ENCODE data around the gene MUC6.

MUC6 gene

GRCh38 chr11:1072116-1072820 is 35.8 kb upstream of the MUC6 start:
- DNase-seq (ENCODE audit: low read depth): no peak

- no peak for DNase-seq (ENCODE audit: low read depth)
Observed at GRCh38 chr11:1071571-1072115, 35.1 kb upstream of the MUC6 start.

- no peak for DNase-seq (ENCODE audit: low read depth)
Observed at GRCh38 chr11:1070594-1071462, 34.3 kb upstream of the MUC6 start.

GRCh38 chr11:1069740-1070139 is 33.2 kb upstream of the MUC6 start:
- no peak for DNase-seq (ENCODE audit: low read depth)

- no peak for DNase-seq (ENCODE audit: low read depth)
Observed at GRCh38 chr11:1067812-1068496, 31.4 kb upstream of the MUC6 start.

GRCh38 chr11:1064167-1064566 is 27.6 kb upstream of the MUC6 start:
- DNase-seq (ENCODE audit: low read depth): no peak

GRCh38 chr11:1062075-1062820 is 25.7 kb upstream of the MUC6 start:
- no peak for DNase-seq (ENCODE audit: low read depth)

- no peak for DNase-seq (ENCODE audit: low read depth)
Observed at GRCh38 chr11:1060852-1061616, 24.5 kb upstream of the MUC6 start.

- no peak for DNase-seq (ENCODE audit: low read depth)
Observed at GRCh38 chr11:1060410-1060809, 23.9 kb upstream of the MUC6 start.

GRCh38 chr11:1059759-1060158 is 23.2 kb upstream of the MUC6 start:
- no peak for DNase-seq (ENCODE audit: low read depth)

GRCh38 chr11:1057806-1058205 is 21.3 kb upstream of the MUC6 start:
- DNase-seq (ENCODE audit: low read depth): no peak

GRCh38 chr11:1055990-1056771 is 19.7 kb upstream of the MUC6 start:
- DNase-seq (ENCODE audit: low read depth): no peak

GRCh38 chr11:1055109-1055703 is 18.7 kb upstream of the MUC6 start:
- no peak for DNase-seq (ENCODE audit: low read depth)

- no peak for DNase-seq (ENCODE audit: low read depth)
Observed at GRCh38 chr11:1054143-1055108, 17.9 kb upstream of the MUC6 start.

- DNase-seq (ENCODE audit: low read depth): no peak
Observed at GRCh38 chr11:1053121-1053901, 16.8 kb upstream of the MUC6 start.

- no peak for DNase-seq (ENCODE audit: low read depth)
Observed at GRCh38 chr11:1052133-1053011, 15.9 kb upstream of the MUC6 start.

Data from activated T-cell treated with anti-CD3 and anti-CD28 coated beads for 48 hours (primary cell).